ENCODE results near the gene ATP9B. TPM values are rescaled to one million over a fixed set of nuclear protein-coding genes. Genes with fewer than 3 reads are reported as not detected.

ATP9B gene
- total and polyA plus RNA-seq, 2 experiments from 2014 or later = 8.5 to 12.8 TPM

GRCh38 chr18:79305911-79306310 is 236.7 kb downstream of the ATP9B start:
- H3K9me2 ChIP-seq (ENCODE audit: insufficient read depth) = no peaks in the 10 kb centered on the region
- H3K4me2 ChIP-seq (ENCODE audit: unreplicated experiment) = no peak overlapping the region
- H4K20me1 ChIP-seq (ENCODE audit: insufficient read depth) = no peaks in the 10 kb centered on the region
- H3K79me2 ChIP-seq (ENCODE audit: insufficient read depth) = no peaks in the 10 kb centered on the region
- no peaks in the 10 kb centered on the region for H3K4me1 ChIP-seq (ENCODE audit: insufficient read depth)
- no peaks in the 10 kb centered on the region for H3K27me3 ChIP-seq (replicated peaks; ENCODE audit: insufficient read depth)
- TF ChIP-seq EZH2phosphoT487 (IDR thresholded peaks at IDR 0.05; ENCODE audit: insufficient read depth, low read depth) (no peak), EZH2 (IDR thresholded peaks at IDR 0.05; ENCODE audit: insufficient read depth, poor library complexity, severe bottlenecking) (no peak)
- 84 to 91% methylated on average over 9 of the region's 9 CpGs for WGBS, 2 experiments (ENCODE audit: low coverage in 1 of 2, low lambda C conversion rate in 2 of 2, missing lambda C conversion rate in 2 of 2)
- peaks cover 8% of the 10 kb centered on the region; the same call in 1 of the 2 replicates for H3K36me3 ChIP-seq (ENCODE audit: low read depth)
- 0 out of 2 replicates have a peak, but pooled peaks cover 4% of the 10 kb centered on the region for H3F3A ChIP-seq (ENCODE audit: insufficient read depth)
- H3K9ac ChIP-seq = no peak overlapping the region
- in situ Hi-C loops (cut with MboI) = no loop called here
- H3K9me3 ChIP-seq (ENCODE audit: low read depth) = no peaks in the 10 kb centered on the region
- H2AFZ ChIP-seq = no peak overlapping the region
- no peak for DNase-seq
- no peak overlapping the region for H3K27ac ChIP-seq
- no peak overlapping the region for H3K4me3 ChIP-seq

- no peaks in the 10 kb centered on the region for H3K9me3 ChIP-seq (ENCODE audit: low read depth)
- in situ Hi-C loops (cut with MboI) = no loop called here
- no peak overlapping the region for H3K4me3 ChIP-seq
- H4K20me1 ChIP-seq (ENCODE audit: insufficient read depth) = no peaks in the 10 kb centered on the region
- H3K9ac ChIP-seq = no peak overlapping the region
- H3K9me2 ChIP-seq (ENCODE audit: insufficient read depth) = no peaks in the 10 kb centered on the region
- H3F3A ChIP-seq (ENCODE audit: insufficient read depth) = 0 out of 2 replicates have a peak, but pooled peaks cover 4% of the 10 kb centered on the region
- no peaks in the 10 kb centered on the region for H3K79me2 ChIP-seq (ENCODE audit: insufficient read depth)
- H3K36me3 ChIP-seq (ENCODE audit: low read depth) = peaks cover 8% of the 10 kb centered on the region; the same call in 1 of the 2 replicates
- H3K27ac ChIP-seq = no peak overlapping the region; the same call in 1 of the 2 replicates
- no peak overlapping the region for H2AFZ ChIP-seq
- no peaks in the 10 kb centered on the region for H3K27me3 ChIP-seq (replicated peaks; ENCODE audit: insufficient read depth)
- no peak overlapping the region for H3K4me2 ChIP-seq (ENCODE audit: unreplicated experiment)
- WGBS, 2 experiments (ENCODE audit: low coverage in 1 of 2, low lambda C conversion rate in 2 of 2, missing lambda C conversion rate in 2 of 2) = 40 to 44% methylated on average over 11 of the region's 11 CpGs
- H3K4me1 ChIP-seq (ENCODE audit: insufficient read depth) = no peaks in the 10 kb centered on the region
- peak; percentile 39 for DNase-seq
- TF ChIP-seq EZH2phosphoT487 (IDR thresholded peaks at IDR 0.05; ENCODE audit: insufficient read depth, low read depth) (no peak), EZH2 (IDR thresholded peaks at IDR 0.05; ENCODE audit: insufficient read depth, poor library complexity, severe bottlenecking) (no peak)
Measured at GRCh38 chr18:79309614-79310358, 240.6 kb downstream of the ATP9B start.

- H3K27me3 ChIP-seq (replicated peaks; ENCODE audit: insufficient read depth) = no peaks in the 10 kb centered on the region
- H3K36me3 ChIP-seq (ENCODE audit: low read depth) = 0 out of 2 replicates have a peak, but pooled peaks cover 5% of the 10 kb centered on the region
- no peak overlapping the region for H2AFZ ChIP-seq
- no peaks in the 10 kb centered on the region for H3K9me3 ChIP-seq (ENCODE audit: low read depth)
- no peak overlapping the region for H3K9ac ChIP-seq
- no peaks in the 10 kb centered on the region for H3K79me2 ChIP-seq (ENCODE audit: insufficient read depth)
- H3K4me3 ChIP-seq = no peak overlapping the region
- H4K20me1 ChIP-seq (ENCODE audit: insufficient read depth) = no peaks in the 10 kb centered on the region
- in situ Hi-C loops (cut with MboI) = no loop called here
- H3K4me2 ChIP-seq (ENCODE audit: unreplicated experiment) = no peak overlapping the region
- TF ChIP-seq EZH2phosphoT487 (IDR thresholded peaks at IDR 0.05; ENCODE audit: insufficient read depth, low read depth) (no peak), EZH2 (IDR thresholded peaks at IDR 0.05; ENCODE audit: insufficient read depth, poor library complexity, severe bottlenecking) (no peak)
- no peak overlapping the region for H3K27ac ChIP-seq
- no peak for DNase-seq
- H3K9me2 ChIP-seq (ENCODE audit: insufficient read depth) = no peaks in the 10 kb centered on the region
- no peaks in the 10 kb centered on the region for H3F3A ChIP-seq (ENCODE audit: insufficient read depth)
- H3K4me1 ChIP-seq (ENCODE audit: insufficient read depth) = no peaks in the 10 kb centered on the region
- 86 to 88% methylated on average over 12 of the region's 12 CpGs for WGBS, 2 experiments (ENCODE audit: low coverage in 1 of 2, low lambda C conversion rate in 2 of 2, missing lambda C conversion rate in 2 of 2)
Measured at GRCh38 chr18:79314838-79315388, 245.7 kb downstream of the ATP9B start.

GRCh38 chr18:79315596-79315995 is 246.4 kb downstream of the ATP9B start:
- H3K4me1 ChIP-seq (ENCODE audit: insufficient read depth) = no peaks in the 10 kb centered on the region
- H4K20me1 ChIP-seq (ENCODE audit: insufficient read depth) = no peaks in the 10 kb centered on the region
- in situ Hi-C loops (cut with MboI) = no loop called here
- H3K4me3 ChIP-seq = no peak overlapping the region
- no peaks in the 10 kb centered on the region for H3K79me2 ChIP-seq (ENCODE audit: insufficient read depth)
- H2AFZ ChIP-seq = no peak overlapping the region
- H3K9me3 ChIP-seq (ENCODE audit: low read depth) = no peaks in the 10 kb centered on the region
- no peak overlapping the region for H3K4me2 ChIP-seq (ENCODE audit: unreplicated experiment)
- H3K27me3 ChIP-seq (replicated peaks; ENCODE audit: insufficient read depth) = no peaks in the 10 kb centered on the region
- no peaks in the 10 kb centered on the region for H3F3A ChIP-seq (ENCODE audit: insufficient read depth)
- H3K9ac ChIP-seq = no peak overlapping the region
- H3K27ac ChIP-seq = no peak overlapping the region
- no peak for DNase-seq
- no peaks in the 10 kb centered on the region for H3K9me2 ChIP-seq (ENCODE audit: insufficient read depth)
- 91 to 97% methylated on average over 2 of the region's 2 CpGs for whole genome bisulfite sequencing, 2 experiments (ENCODE audit: low coverage in 1 of 2, low lambda C conversion rate in 2 of 2, missing lambda C conversion rate in 2 of 2)
- TF ChIP-seq EZH2 (IDR thresholded peaks at IDR 0.05; ENCODE audit: insufficient read depth, poor library complexity, severe bottlenecking) (no peak), EZH2phosphoT487 (IDR thresholded peaks at IDR 0.05; ENCODE audit: insufficient read depth, low read depth) (no peak)
- H3K36me3 ChIP-seq (ENCODE audit: low read depth) = 0 out of 2 replicates have a peak, but pooled peaks cover 5% of the 10 kb centered on the region

All from GM23248 (cell line).